Body of pancreas (tissue), 4 donors: ENCODE data around the gene ECT2L. TPM values are rescaled to one million over a fixed set of nuclear protein-coding genes. Genes with fewer than 3 reads are reported as not detected.
A peak's percentile ranks its signal among the peaks of the same experiment; 100 is the strongest.

ENCODE experiments used
- ATAC-seq: fragments of 150-250 bp; one replicate; pipeline ENCODE4 v1.9.1; 2016
- DNase-seq, 4 donors: peaks; one replicate each; pipeline ENCODE4 v3.0.0-alpha.2; 2019
- H3K27ac ChIP-seq, 4 donors: fragments of 200-600 bp; sonication (generic); 1 replicate in 3 of 4; 2 replicates in 1 of 4; pipeline versions ENCODE4 v1.5.1 to v1.6.1; 2016 to 2019; ENCODE audit warnings: mild to moderate bottlenecking in 1 of 4, mixed read lengths in 1 of 4, moderate library complexity in 1 of 4
- H3K27me3 ChIP-seq, 2 donors: fragments of 200-600 bp; sonication (generic); one replicate each; pipeline ENCODE4 v1.6.0; 2016; ENCODE audit warnings: mild to moderate bottlenecking in 1 of 2
- H3K36me3 ChIP-seq, 2 donors: fragments of 200-600 bp; sonication (generic); replicated peaks in 1 of 2; 2 replicates each; pipeline ENCODE4 v1.5.1; 2016; ENCODE audit warnings: low read depth in 2 of 2; ENCODE audit not compliant: insufficient read depth in 1 of 2
- H3K4me1 ChIP-seq: fragments of 200-600 bp; sonication (generic); one replicate; pipeline ENCODE4 v1.6.0; 2016
- H3K4me3 ChIP-seq, 2 donors: fragments of 200-600 bp; sonication (generic); 1 replicate in 1 of 2; 2 replicates in 1 of 2; pipeline ENCODE4 v1.5.1; 2016 to 2019
- H3K9me3 ChIP-seq, 3 donors: fragments of 200-600 bp; sonication (generic); 1 replicate in 2 of 3; 2 replicates in 1 of 3; pipeline ENCODE4 v1.5.1; 2016
- CTCF ChIP-seq, 7 experiments: fragments of 450-650 bp in 4 of 7; fragments of 200-600 bp in 3 of 7; sonication (generic) in 3 of 7; IDR thresholded peaks; one replicate each; pipeline ENCODE4 v1.5.1; 2016 to 2019; ENCODE audit warnings: antibody characterized with exemption in 7 of 7
- POLR2A ChIP-seq, 3 donors: fragments of 450-650 bp; IDR thresholded peaks; one replicate each; pipeline ENCODE4 v1.6.1; 2016; ENCODE audit warnings: antibody characterized with exemption in 3 of 3, mild to moderate bottlenecking in 2 of 3
- WGBS, 2 donors: methylation state at CpG; one replicate each; pipeline ENCODE4 v1.1.5; 2017; 5-methylcytosine and 5-hydroxymethylcytosine counted together
- intact Hi-C: fragments of 100-400 bp; cut with DNase I; formaldehyde crosslinking; loops from one replicate; pipeline ENCODE4 v1.15.1; 2023
- total RNA-seq, 2 donors: library from RNA; depleted of rRNA; stranded (reverse); fragments of >200 nt; gene quantifications; one replicate each; pipeline ENCODE4 v1.1.0, GENCODE V29; 2016

Gene ECT2L
- total RNA-seq, 2 donors from 2014 or later = not detected

DNA sequence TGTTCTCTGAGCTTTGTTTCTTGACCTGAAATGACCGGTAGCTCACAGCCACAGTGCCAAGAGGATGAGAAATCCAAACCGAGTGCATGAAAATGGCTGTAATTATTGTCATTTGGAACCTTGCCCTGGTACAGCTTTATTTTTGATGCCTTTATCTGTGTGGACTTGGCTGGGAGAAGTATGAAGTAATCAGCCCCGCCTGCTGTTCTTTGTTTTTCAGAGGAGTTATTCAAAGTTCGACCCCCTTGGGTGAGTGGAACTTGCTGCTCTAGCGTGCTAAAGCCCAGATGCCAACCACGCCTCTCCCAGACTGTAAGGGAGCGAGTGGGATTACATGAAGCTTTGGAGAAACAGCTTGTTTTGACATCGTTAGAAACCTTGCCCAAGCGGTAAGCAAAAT lies 48.3 kb downstream of the ECT2L start:
- H3K4me1 ChIP-seq = no peaks in the 10 kb centered on the region
- H3K27ac ChIP-seq = no peak overlapping the region
- TF ChIP-seq POLR2A (IDR thresholded peaks at IDR 0.05) (no peak), CTCF (IDR thresholded peaks at IDR 0.05) (no peak)
- intact Hi-C loops = no loop called here
- ATAC-seq (peak; percentile 40), DNase-seq (peak in 1 of 4 donors; percentile 19)
- H3K9me3 ChIP-seq = no peaks in the 10 kb centered on the region
- no peaks in the 10 kb centered on the region for H3K36me3 ChIP-seq
- H3K4me3 ChIP-seq = no peak overlapping the region
- WGBS, 2 donors = 40 to 47% methylated on average over 9 of the region's 9 CpGs
- no peaks in the 10 kb centered on the region for H3K27me3 ChIP-seq

GRCh38 chr6:138847884-138848283 lies 52.0 kb downstream of the ECT2L start:
- DNase-seq = no peak
- H3K27me3 ChIP-seq = no peaks in the 10 kb centered on the region
- no peaks in the 10 kb centered on the region for H3K4me1 ChIP-seq
- ATAC-seq = no peak
- no peaks in the 10 kb centered on the region for H3K9me3 ChIP-seq
- H3K4me3 ChIP-seq = no peak overlapping the region
- no peak for TF ChIP-seq CTCF (IDR thresholded peaks at IDR 0.05)
- no peak for TF ChIP-seq POLR2A (IDR thresholded peaks at IDR 0.05)
- 86 to 91% methylated on average over 4 of the region's 4 CpGs for WGBS, 2 donors
- H3K36me3 ChIP-seq = no peaks in the 10 kb centered on the region
- no peak overlapping the region for H3K27ac ChIP-seq
- intact Hi-C loops = no loop called here

DNA sequence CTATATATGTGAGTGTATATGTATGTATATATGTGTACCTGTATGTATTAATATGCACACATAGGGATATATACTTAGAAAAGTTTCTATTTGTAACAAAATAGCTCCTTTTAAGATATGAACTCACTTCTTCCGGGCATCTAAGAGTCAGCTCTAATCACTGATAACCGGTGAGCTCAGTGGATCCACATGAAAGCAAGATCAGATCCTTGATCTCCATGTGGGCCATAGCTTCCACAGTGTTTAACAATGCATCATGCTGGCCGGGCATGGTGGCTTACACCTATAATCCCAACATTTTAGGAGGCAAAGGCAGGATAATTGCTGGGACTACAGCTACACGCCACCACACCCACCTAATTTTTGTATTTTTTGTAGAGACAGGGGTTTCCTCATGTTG lies 52.6 kb downstream of the ECT2L start:
- no peak for DNase-seq
- Histone ChIP-seq H3K27ac (no peak overlapping the region), H3K4me1 (no peaks in the 10 kb centered on the region), H3K4me3 (no peak overlapping the region), H3K27me3 (no peaks in the 10 kb centered on the region), H3K9me3 (no peaks in the 10 kb centered on the region), H3K36me3 (no peaks in the 10 kb centered on the region)
- 59 to 79% methylated on average over 4 of the region's 4 CpGs for WGBS, 2 donors
- ATAC-seq = no peak
- TF ChIP-seq POLR2A (IDR thresholded peaks at IDR 0.05) (no peak), CTCF (IDR thresholded peaks at IDR 0.05) (no peak)
- intact Hi-C loops = no loop called here

DNA sequence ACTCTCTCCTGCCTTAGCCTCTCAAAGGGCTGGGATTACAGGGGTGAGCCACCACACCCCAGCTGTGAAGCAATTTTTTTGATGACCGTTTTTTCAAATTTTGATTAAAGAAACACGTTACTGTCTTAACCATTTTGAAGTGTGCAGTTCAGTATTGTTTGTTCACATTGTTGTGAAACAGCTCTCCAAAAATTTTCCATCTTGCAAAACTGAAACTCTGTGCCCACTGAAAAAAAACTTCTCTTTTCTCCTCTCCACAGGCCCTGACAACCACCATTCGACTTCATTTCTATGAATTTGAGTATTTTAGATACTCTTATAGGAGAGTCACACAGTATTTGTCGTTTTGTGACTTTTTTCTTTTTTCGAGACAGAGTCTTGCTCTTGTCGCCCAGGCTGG lies 53.9 kb downstream of the ECT2L start:
- Histone ChIP-seq H3K36me3 (no peaks in the 10 kb centered on the region), H3K4me1 (no peaks in the 10 kb centered on the region), H3K4me3 (no peak overlapping the region), H3K27me3 (no peaks in the 10 kb centered on the region), H3K27ac (no peak overlapping the region), H3K9me3 (no peaks in the 10 kb centered on the region)
- no peak for TF ChIP-seq CTCF (IDR thresholded peaks at IDR 0.05)
- TF ChIP-seq POLR2A (IDR thresholded peaks at IDR 0.05) = no peak
- intact Hi-C loops = no loop called here
- no peak for DNase-seq
- ATAC-seq = no peak
- 77 to 80% methylated on average over 6 of the region's 6 CpGs for WGBS, 2 donors

- Histone ChIP-seq H3K27me3 (no peaks in the 10 kb centered on the region), H3K4me3 (no peak overlapping the region), H3K9me3 (no peaks in the 10 kb centered on the region), H3K36me3 (no peaks in the 10 kb centered on the region), H3K4me1 (no peaks in the 10 kb centered on the region), H3K27ac (no peak overlapping the region)
- WGBS, 2 donors = 67 to 73% methylated on average over 6 of the region's 6 CpGs
- intact Hi-C loops = no loop called here
- ATAC-seq (no peak), DNase-seq (no peak)
- TF ChIP-seq POLR2A (IDR thresholded peaks at IDR 0.05) (no peak), CTCF (IDR thresholded peaks at IDR 0.05) (no peak)
Measured at GRCh38 chr6:138856654-138857053, 60.8 kb downstream of the ECT2L start.
